ENCODE data around the gene SPOCD1.

SPOCD1 gene

GRCh38 chr1:31792541-31792940 is 23.3 kb downstream of the SPOCD1 start:
- DNase-seq (ENCODE audit: low read depth): no peak
- no peak overlapping the region for H3K4me3 ChIP-seq (ENCODE audit: low read depth, low read length)
- TF ChIP-seq CTCF (IDR thresholded peaks at IDR 0.05; ENCODE audit: insufficient read depth, low read depth, low read length, missing control alignments): no peak

GRCh38 chr1:31792116-31792515 is 23.7 kb downstream of the SPOCD1 start:
- no peak overlapping the region for H3K4me3 ChIP-seq (ENCODE audit: low read depth, low read length)
- DNase-seq (ENCODE audit: low read depth): no peak
- no peak for TF ChIP-seq CTCF (IDR thresholded peaks at IDR 0.05; ENCODE audit: insufficient read depth, low read depth, low read length, missing control alignments)

- no peak for DNase-seq (ENCODE audit: low read depth)
- no peak for TF ChIP-seq CTCF (IDR thresholded peaks at IDR 0.05; ENCODE audit: insufficient read depth, low read depth, low read length, missing control alignments)
- H3K4me3 ChIP-seq (ENCODE audit: low read depth, low read length): no peak overlapping the region
Observed at GRCh38 chr1:31791131-31791858, 24.5 kb downstream of the SPOCD1 start.

- no peak for DNase-seq (ENCODE audit: low read depth)
- TF ChIP-seq CTCF (IDR thresholded peaks at IDR 0.05; ENCODE audit: insufficient read depth, low read depth, low read length, missing control alignments): no peak
- H3K4me3 ChIP-seq (ENCODE audit: low read depth, low read length): no peak overlapping the region
Observed at GRCh38 chr1:31790641-31791091, 25.2 kb downstream of the SPOCD1 start.

GRCh38 chr1:31790140-31790539 is 25.7 kb downstream of the SPOCD1 start:
- no peak overlapping the region for H3K4me3 ChIP-seq (ENCODE audit: low read depth, low read length)
- DNase-seq (ENCODE audit: low read depth): no peak
- TF ChIP-seq CTCF (IDR thresholded peaks at IDR 0.05; ENCODE audit: insufficient read depth, low read depth, low read length, missing control alignments): no peak

GRCh38 chr1:31789259-31790065 is 26.4 kb downstream of the SPOCD1 start:
- peak; percentile 93 for TF ChIP-seq CTCF (IDR thresholded peaks at IDR 0.05; ENCODE audit: insufficient read depth, low read depth, low read length, missing control alignments)
- DNase-seq (ENCODE audit: low read depth): peak; percentile 92
- H3K4me3 ChIP-seq (ENCODE audit: low read depth, low read length): peak overlapping the region; percentile 58

Measured in GM12865 (cell line).